Cortex of kidney (tissue), 1 donor: Measurements from ENCODE around the gene SIRT7.
"Not testable (repeated sequence)": the region's sequence is repeated elsewhere in the genome, so short reads cannot be mapped to it uniquely, and the experiment has no call there.

Source experiments
- DNase-seq: peaks from one replicate; lab custom pipeline; 2025; lab: John Stamatoyannopoulos, UW

The SIRT7 gene

DNA sequence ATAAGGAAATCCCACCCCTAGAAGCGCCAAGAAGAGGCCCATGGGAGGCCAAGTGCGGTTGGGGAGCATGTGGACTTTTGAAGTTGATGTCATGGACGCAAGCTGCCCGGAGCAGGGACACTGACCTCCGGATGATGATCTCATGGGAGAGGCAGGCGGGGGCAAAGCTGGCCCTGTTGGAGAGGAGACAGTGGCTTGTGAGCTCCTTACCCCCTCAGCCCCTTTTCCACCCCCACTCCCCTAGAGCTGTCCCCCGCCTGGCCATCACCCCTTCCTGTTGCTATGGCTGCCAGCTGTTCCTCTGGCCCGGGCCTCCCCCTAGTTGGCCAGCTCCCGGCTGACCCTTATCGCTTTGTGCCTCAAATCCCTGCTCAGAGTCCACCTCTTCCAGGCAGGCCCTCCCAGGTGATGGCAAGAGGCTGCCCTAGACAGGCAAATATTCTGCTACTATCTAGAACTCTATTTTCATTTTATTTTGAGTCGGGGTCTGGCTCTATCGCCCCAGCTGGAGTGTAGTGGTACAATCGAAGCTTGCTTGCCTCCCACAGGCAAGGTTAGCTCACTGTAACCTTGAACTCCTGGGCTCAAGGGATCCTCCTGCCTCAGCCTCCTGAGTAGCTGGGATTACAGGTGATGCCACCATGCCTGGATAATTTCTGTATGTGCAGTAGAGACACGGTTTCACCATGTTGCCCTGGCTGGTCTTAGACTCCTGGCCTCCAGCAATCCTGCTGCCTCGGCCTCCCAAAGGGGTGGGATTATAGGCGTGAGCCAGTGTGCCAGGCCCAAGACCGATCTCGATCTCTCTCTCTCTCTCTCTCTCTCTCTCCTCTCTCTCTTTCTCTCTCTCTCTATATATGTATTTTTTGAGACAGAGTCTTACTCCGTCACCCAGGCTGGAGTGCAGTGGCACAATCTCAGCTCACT is 36.4 kb upstream of the SIRT7 start:
- no peak for DNase-seq

- not testable (repeated sequence) for DNase-seq
Measured at GRCh38 chr17:81953443-81953842, 35.5 kb upstream of the SIRT7 start.

DNA sequence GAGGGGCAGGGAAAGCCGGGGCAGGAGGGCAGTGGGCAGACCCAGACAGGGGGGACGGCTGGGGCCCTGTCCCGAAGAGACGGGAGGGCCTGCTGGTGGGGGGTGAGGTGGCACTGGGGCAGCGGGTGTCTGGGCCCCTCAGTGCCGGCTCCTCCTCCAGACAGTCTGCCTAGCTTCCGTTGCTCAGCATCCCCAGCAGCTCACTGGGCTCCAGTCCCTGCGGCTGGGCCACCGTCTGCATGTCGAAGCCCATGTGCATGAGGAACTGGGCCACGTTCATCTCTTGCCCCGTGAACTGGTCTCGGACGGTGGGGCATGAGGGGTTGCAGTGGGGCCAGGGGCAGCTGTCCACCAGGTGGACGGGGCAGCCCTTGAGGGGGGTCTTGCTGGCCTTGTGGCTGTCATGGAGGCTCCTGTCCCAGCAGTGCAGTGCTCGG is 34.8 kb upstream of the SIRT7 start:
- DNase-seq: no peak

DNA sequence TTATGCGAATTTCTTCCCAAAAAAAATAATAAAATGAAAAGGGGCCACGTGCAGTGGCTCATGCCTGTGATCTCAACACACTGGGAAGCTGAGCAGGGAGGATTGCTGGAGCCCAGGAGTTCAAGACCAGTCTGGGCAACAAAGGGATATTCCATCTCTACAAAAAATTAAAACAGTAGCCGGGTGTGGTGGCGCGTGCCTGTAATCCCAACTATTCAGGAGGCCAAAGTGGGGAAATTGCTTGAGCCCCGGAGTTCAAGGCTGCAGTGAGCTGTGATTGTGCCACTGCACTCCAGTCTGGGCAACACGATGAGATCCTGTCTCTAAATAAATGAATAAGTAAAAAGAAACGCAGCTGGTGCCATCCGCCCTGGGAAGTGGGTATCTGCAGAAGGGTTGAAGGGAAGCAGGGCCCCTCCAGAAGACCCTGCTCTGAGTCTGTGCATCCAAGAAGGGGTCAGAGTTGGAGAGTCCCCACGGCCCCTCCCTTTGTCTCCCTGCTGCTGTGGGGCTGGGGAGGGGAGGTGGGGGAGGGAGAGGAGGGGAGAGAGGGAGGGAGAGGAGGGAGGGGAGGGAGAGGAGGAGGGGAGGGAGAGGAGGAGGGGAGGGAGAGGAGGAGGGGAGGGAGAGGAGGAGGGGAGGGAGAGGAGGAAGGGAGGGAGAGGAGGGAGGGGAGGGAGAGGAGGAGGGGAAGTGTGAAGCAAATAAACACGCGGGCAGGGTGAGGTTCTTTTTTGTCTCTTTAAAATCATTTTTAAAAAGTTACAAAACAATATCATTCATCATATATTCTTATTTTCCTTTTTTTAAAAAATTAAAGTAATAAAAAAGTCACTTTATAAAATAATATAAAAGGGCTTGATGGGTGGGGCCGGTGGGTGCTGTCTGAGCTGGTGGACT is 34.1 kb upstream of the SIRT7 start:
- no peak for DNase-seq

- no peak for DNase-seq
Measured at GRCh38 chr17:81950501-81950900, 32.5 kb upstream of the SIRT7 start.

GRCh38 chr17:81948635-81949378 is 30.8 kb upstream of the SIRT7 start:
- DNase-seq: no peak

DNA sequence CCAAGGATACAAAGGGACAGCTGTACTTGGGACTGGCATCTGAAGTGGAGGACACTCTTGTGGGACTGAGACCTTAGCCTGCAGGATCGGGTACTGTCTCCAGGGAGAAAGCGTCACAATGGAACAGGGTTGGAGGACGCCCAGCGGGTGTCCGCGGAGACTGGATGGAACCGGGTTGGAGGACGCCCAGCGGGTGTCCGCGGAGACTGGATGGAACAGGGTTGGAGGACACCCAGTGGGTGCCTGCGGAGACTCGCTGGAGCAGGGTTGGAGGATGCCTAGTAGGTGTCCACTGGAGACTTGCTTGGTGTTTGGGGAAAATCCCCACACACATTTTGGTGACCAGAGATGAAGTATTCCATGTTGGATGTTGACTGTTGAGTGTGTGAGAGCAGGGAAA is 29.2 kb upstream of the SIRT7 start, which contains the start of gene MYADML2:
Gene MYADML2, minus strand, starts transcription at position 45 of the 400 bp plus-strand sequence. CDS start 5,492 bp downstream, outside the sequence.
- DNase-seq: no peak

GRCh38 chr17:81944858-81945257 is 26.9 kb upstream of the SIRT7 start:
- DNase-seq: no peak

GRCh38 chr17:81942167-81942553 is 24.2 kb upstream of the SIRT7 start:
- no peak for DNase-seq

GRCh38 chr17:81941484-81942166 is 23.6 kb upstream of the SIRT7 start:
- DNase-seq: no peak

GRCh38 chr17:81940538-81941483 is 22.8 kb upstream of the SIRT7 start:
- no peak for DNase-seq

DNA sequence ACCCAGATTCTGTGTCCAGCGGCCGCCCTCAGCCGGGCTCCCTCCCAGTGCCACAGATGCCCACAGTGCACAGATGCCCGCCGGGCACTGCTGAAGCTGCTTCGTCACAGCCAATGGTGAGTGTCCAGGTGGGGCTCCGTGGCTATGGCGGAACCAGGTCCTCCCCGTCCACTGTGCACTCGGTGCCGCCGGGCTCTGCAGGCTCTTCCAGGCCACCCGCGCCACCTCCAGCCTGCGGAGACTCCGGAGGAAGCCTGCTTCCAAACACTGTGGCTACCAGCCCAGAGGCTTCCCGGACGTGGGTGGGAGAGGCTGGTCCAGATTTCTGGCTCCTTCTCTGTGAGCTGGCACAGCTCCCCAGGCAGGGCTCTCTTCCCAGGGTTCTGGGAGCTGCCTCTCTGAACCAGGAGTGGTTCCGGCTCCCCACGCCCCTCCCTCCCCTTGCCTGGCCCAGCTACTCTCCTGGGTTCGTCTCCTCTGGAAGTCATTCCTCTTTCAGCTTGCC is 22.0 kb upstream of the SIRT7 start:
- DNase-seq: no peak

GRCh38 chr17:81939218-81939617 is 21.2 kb upstream of the SIRT7 start:
- DNase-seq: no peak

GRCh38 chr17:81935709-81936084 is 17.7 kb upstream of the SIRT7 start:
- DNase-seq: no peak

DNA sequence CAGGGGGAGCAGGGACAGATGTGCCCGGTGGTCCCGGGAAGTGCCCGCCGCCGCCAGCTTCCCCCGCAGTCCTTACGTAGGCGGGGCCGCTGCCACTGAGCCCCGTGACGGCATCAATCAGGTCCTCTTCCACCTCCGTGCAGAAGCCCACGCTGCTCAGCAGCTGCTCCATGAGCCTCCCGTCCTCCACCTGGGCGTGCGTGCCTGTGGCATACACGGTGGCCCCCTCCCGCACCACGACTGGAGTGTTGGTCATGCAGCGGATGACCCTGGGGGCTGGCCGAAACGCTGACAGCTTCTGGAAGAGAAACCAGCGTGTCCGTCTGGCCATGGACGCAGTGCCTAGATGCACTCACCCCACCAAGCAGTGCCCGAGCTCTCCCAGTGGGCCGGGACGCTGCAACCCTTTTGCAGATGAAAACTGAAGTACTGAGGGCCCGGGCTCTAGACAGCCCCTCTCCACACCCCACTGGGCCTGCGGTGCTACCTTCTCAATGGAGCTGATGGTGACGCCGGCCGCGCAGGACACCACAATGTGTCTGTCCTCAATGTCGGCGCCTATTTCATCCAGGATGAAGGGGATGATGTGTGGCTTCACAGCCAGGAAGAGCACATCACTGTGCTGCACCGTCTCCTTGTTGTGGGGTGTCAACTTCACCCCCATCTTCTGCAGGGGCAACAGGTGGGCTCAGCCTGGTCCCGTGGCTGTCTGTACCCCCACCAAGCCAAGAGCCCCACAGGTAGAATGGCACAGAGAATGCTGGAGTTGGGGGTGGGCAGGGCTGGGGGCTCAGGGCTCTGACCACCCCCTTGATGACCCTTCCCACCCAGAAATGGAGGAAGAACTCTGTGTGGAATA is 17.1 kb upstream of the SIRT7 start:
- no peak for DNase-seq

GRCh38 chr17:81934098-81934757 is 16.3 kb upstream of the SIRT7 start:
- DNase-seq: no peak

GRCh38 chr17:81933178-81933699 is 15.3 kb upstream of the SIRT7 start:
- DNase-seq: no peak

DNA sequence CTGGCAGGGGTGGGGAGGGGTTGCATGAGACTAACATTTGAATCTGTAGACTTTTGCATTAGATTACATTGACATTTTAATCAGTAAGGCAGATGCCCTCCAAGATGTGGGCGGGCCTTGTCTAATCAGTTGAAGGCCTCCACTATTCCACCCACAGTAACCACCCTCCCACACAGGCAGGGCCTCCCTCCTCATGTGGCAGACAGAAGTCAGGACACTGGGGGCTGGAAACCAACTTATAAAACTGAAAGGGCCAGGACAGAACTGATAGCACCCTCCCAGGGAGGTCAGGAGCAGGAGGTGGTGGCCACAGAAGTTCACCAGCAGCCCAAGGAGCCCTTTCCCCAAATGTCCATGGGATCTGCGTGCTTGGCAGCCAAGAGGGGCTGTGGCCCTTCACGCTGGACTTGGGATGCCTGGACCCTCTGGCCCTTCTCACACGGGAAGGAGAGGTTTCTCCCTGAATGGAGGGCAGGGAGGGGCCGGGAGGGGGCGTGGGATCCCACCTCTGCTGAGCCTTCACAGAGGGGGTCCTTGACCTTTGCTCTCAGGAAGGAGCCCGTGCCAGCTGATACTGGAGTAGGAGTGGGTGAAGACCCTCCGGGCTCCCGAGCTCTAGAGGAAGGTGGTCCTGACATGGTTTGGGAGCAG is 14.5 kb upstream of the SIRT7 start:
- DNase-seq: no peak
